CD14-positive monocyte (primary cell): Measurements from ENCODE around the gene TMEM132A. TPM values are rescaled to one million over a fixed set of nuclear protein-coding genes. Genes with fewer than 3 reads are reported as not detected.

ENCODE experiments used
- DNase-seq, 3 donors: peaks; one replicate each; pipeline ENCODE4 v3.0.0-alpha.2; 2011 to 2022
- H2AFZ ChIP-seq: 2 replicates; pipeline ENCODE4 v1.6.0; 2012; ENCODE audit warnings: mild to moderate bottlenecking, low read depth, low read length, inconsistent platforms; ENCODE audit not compliant: insufficient read depth, poor library complexity, severe bottlenecking
- H3K27ac ChIP-seq, 2 donors: 1 replicate in 1 of 2; 2 replicates in 1 of 2; pipeline ENCODE4 v1.5.1; 2012 to 2013; ENCODE audit warnings: low read length in 2 of 2, control low read depth in 1 of 2, inconsistent platforms in 1 of 2, low read depth in 1 of 2, mild to moderate bottlenecking in 1 of 2
- H3K27me3 ChIP-seq, 2 donors: one replicate each; pipeline versions ENCODE4 v1.6.0 to v1.6.1; 2011 to 2013; ENCODE audit warnings: low read length in 2 of 2; ENCODE audit not compliant: control insufficient read depth in 2 of 2, insufficient read depth in 2 of 2
- H3K36me3 ChIP-seq, 2 donors: replicated peaks in 1 of 2; 1 replicate in 1 of 2; 2 replicates in 1 of 2; pipeline versions ENCODE4 v1.5.1 to v1.6.1; 2012 to 2013; ENCODE audit warnings: low read length in 2 of 2, control low read depth in 1 of 2, inconsistent platforms in 1 of 2, mild to moderate bottlenecking in 1 of 2; ENCODE audit not compliant: insufficient read depth in 2 of 2, control insufficient read depth in 1 of 2
- H3K4me1 ChIP-seq, 2 donors: 1 replicate in 1 of 2; 2 replicates in 1 of 2; pipeline versions ENCODE4 v1.5.1 to v1.6.1; 2012 to 2013; ENCODE audit warnings: low read length in 2 of 2, control low read depth in 1 of 2, inconsistent platforms in 1 of 2, mild to moderate bottlenecking in 1 of 2, moderate library complexity in 1 of 2; ENCODE audit not compliant: insufficient read depth in 2 of 2, control insufficient read depth in 1 of 2
- H3K4me2 ChIP-seq: replicated peaks from 2 replicates; pipeline ENCODE3; 2012; ENCODE audit warnings: low read length, moderate library complexity, mild to moderate bottlenecking; ENCODE audit not compliant: poor library complexity, severe bottlenecking; ENCODE audit errors: extremely low read depth
- H3K4me3 ChIP-seq, 3 experiments: fragments of 200-600 bp in 1 of 3; sonication (generic) in 1 of 3; replicated peaks in 1 of 3; 1 replicate in 2 of 3; 2 replicates in 1 of 3; pipeline ENCODE4 v1.5.1; 2011 to 2013; ENCODE audit warnings: low read length in 3 of 3, mild to moderate bottlenecking in 3 of 3, control low read depth in 2 of 3, low read depth in 2 of 3, inconsistent platforms in 1 of 3, moderate library complexity in 1 of 3
- H3K79me2 ChIP-seq: 2 replicates; pipeline ENCODE4 v1.6.0; 2012; ENCODE audit warnings: mild to moderate bottlenecking, control low read depth, inconsistent platforms, low read length, moderate library complexity; ENCODE audit not compliant: insufficient read depth
- H3K9ac ChIP-seq: 2 replicates; pipeline ENCODE4 v1.6.0; 2017; ENCODE audit warnings: low read length, mild to moderate bottlenecking; ENCODE audit not compliant: insufficient read depth, poor library complexity, severe bottlenecking
- H3K9me3 ChIP-seq, 2 donors: replicated peaks in 1 of 2; 1 replicate in 1 of 2; 2 replicates in 1 of 2; pipeline versions ENCODE4 v1.5.1 to v1.6.1; 2012 to 2013; ENCODE audit warnings: low read length in 2 of 2, control low read depth in 1 of 2; ENCODE audit not compliant: control insufficient read depth in 1 of 2, insufficient read depth in 1 of 2
- H4K20me1 ChIP-seq: 2 replicates; pipeline ENCODE4 v1.6.0; 2012; ENCODE audit warnings: mild to moderate bottlenecking, low read length, control low read depth, moderate library complexity; ENCODE audit not compliant: insufficient read depth
- H3K27ac Mint-ChIP-seq, 7 donors: one replicate each; pipeline ENCODE4 v1.8.0; 2020; ENCODE audit warnings: mild to moderate bottlenecking in 7 of 7, mixed read lengths in 7 of 7, moderate library complexity in 6 of 7, inconsistent platforms in 2 of 7
- H3K27me3 Mint-ChIP-seq, 3 donors: one replicate each; pipeline ENCODE4 v1.8.0; 2021 to 2022; ENCODE audit warnings: low read depth in 3 of 3, mild to moderate bottlenecking in 3 of 3, mixed read lengths in 3 of 3, moderate library complexity in 3 of 3, inconsistent platforms in 1 of 3
- H3K36me3 Mint-ChIP-seq, 2 donors: one replicate each; pipeline ENCODE4 v1.8.0; 2020; ENCODE audit warnings: mixed read lengths in 2 of 2, inconsistent platforms in 1 of 2, mild to moderate bottlenecking in 1 of 2
- H3K4me1 Mint-ChIP-seq: one replicate; pipeline ENCODE4 v1.8.0; 2020; ENCODE audit warnings: mild to moderate bottlenecking, mixed read lengths
- H3K4me3 Mint-ChIP-seq, 2 donors: one replicate each; pipeline ENCODE4 v1.8.0; 2020; ENCODE audit warnings: mild to moderate bottlenecking in 2 of 2, mixed read lengths in 2 of 2, moderate library complexity in 1 of 2
- H3K9me3 Mint-ChIP-seq, 7 donors: one replicate each; pipeline ENCODE4 v1.8.0; 2020 to 2022; ENCODE audit warnings: mixed read lengths in 7 of 7, mild to moderate bottlenecking in 6 of 7, moderate library complexity in 6 of 7, inconsistent platforms in 2 of 7
- WGBS: methylation state at CpG from one replicate; pipeline ENCODE4 v1.1.5; 2013; ENCODE audit warnings: missing lambda C conversion rate; ENCODE audit not compliant: insufficient coverage; 5-methylcytosine and 5-hydroxymethylcytosine counted together
- intact Hi-C, 2 donors: fragments of 100-400 bp; cut with micrococcal nuclease; formaldehyde crosslinking; loops; one replicate each; pipeline versions ENCODE4 v1.15.0 to v1.15.1; 2023
- polyA plus RNA-seq, 3 donors: library from polyadenylated mRNA; depleted of rRNA in 1 of 3; unstranded in 2 of 3; stranded (reverse) in 1 of 3; fragments of 300-500 nt in 2 of 3; fragments of >200 nt in 1 of 3; fragmentation: Illumina TruSeq in 2 of 3; gene quantifications; 1 replicate in 2 of 3; 2 replicates in 1 of 3; pipeline ENCODE4 v1.2.3, GENCODE V29; 2012 to 2021
- TF ChIP-seq, protein P1 (sequence below): fragments of 200-600 bp; IDR thresholded peaks from one replicate; pipeline ENCODE4 v1.8.0; 2022; ENCODE audit warnings: antibody characterized with exemption, mild to moderate bottlenecking

Gene TMEM132A
- polyA plus RNA-seq, 3 donors = 0.01 to 0.31 (median 0.21) TPM

DNA sequence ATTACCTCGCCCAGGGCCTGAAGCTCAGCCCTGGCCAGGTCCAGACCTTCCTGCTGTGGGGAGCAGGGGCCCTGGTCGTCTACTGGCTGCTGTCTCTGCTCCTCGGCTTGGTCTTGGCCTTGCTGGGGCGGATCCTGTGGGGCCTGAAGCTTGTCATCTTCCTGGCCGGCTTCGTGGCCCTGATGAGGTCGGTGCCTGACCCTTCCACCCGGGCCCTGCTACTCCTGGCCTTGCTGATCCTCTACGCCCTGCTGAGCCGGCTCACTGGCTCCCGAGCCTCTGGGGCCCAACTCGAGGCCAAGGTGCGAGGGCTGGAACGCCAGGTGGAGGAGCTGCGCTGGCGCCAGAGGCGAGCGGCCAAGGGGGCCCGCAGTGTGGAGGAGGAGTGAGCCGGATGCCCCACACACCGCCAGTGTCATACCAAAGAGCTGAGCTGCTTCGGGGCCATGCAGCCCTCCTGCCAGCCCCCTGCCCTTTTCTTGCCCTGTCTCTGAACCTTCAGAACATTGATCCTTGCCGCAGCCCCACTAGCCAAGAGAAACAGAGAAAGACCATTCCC lies 2.4 kb upstream of the TMEM132A start:
- no peak overlapping the region for H3K9ac ChIP-seq
- H3K27ac ChIP-seq = no peak overlapping the region
- peaks cover 25 to 38% of the 10 kb centered on the region in 2 donors for H3K27me3 ChIP-seq
- peaks cover 13% of the 10 kb centered on the region for H4K20me1 ChIP-seq
- peaks cover 0 to 9% of the 10 kb centered on the region in 2 donors for H3K9me3 ChIP-seq
- intact Hi-C loops = no loop called here
- no peak overlapping the region for H3K27ac Mint-ChIP-seq
- H3K36me3 Mint-ChIP-seq = peaks cover 40 to 46% of the 10 kb centered on the region in 2 donors
- H3K27me3 Mint-ChIP-seq = peaks cover 34 to 46% (median 40%) of the 10 kb centered on the region in 3 donors
- H3K4me3 ChIP-seq = no peak overlapping the region
- peaks cover 45% of the 10 kb centered on the region in 2 donors for H3K4me1 ChIP-seq
- WGBS = 98% methylated on average over 23 of the region's 23 CpGs
- peaks cover 30 to 39% of the 10 kb centered on the region in 2 donors for H3K36me3 ChIP-seq
- DNase-seq = no peak
- TF ChIP-seq, protein P1, sequence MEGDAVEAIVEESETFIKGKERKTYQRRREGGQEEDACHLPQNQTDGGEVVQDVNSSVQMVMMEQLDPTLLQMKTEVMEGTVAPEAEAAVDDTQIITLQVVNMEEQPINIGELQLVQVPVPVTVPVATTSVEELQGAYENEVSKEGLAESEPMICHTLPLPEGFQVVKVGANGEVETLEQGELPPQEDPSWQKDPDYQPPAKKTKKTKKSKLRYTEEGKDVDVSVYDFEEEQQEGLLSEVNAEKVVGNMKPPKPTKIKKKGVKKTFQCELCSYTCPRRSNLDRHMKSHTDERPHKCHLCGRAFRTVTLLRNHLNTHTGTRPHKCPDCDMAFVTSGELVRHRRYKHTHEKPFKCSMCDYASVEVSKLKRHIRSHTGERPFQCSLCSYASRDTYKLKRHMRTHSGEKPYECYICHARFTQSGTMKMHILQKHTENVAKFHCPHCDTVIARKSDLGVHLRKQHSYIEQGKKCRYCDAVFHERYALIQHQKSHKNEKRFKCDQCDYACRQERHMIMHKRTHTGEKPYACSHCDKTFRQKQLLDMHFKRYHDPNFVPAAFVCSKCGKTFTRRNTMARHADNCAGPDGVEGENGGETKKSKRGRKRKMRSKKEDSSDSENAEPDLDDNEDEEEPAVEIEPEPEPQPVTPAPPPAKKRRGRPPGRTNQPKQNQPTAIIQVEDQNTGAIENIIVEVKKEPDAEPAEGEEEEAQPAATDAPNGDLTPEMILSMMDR = no peak
- peaks cover 28% of the 10 kb centered on the region for H3K79me2 ChIP-seq
- peaks cover 0 to 10% (median 4%) of the 10 kb centered on the region in 7 donors for H3K9me3 Mint-ChIP-seq
- peak overlapping the region in 1 of 2 donors; percentile 36 for H3K4me3 Mint-ChIP-seq
- peaks cover 43% of the 10 kb centered on the region for H3K4me1 Mint-ChIP-seq
- H3K4me2 ChIP-seq = no peak overlapping the region
- H2AFZ ChIP-seq = no peak overlapping the region

DNA sequence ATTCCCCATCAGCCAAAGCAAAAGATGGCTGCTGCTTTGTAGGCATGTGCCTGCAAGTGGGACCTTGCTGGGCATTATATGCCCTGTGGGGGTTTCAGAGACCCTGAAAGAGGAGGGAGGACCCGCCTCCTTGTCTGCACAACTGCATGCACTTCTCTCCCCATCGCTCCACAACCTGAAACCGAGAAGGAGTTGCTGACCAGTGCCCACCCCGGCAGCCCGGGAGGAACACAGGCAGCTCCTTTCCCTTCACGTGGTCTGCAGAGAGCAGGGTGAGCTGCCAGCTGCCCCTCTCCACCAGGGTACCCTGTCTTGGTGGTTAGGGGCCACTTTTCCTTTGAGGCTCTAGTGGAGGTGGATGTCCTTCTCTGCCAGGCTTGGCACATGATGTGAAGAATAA lies 1.4 kb upstream of the TMEM132A start:
- peaks cover 17% of the 10 kb centered on the region for H3K79me2 ChIP-seq
- no peak overlapping the region for H3K4me2 ChIP-seq
- peaks cover 25 to 44% of the 10 kb centered on the region in 2 donors for H3K27me3 ChIP-seq
- no CpG with 5 or more reads among the region's 6 CpGs for WGBS
- Mint-ChIP-seq H3K27me3 (peaks cover 41 to 56% (median 50%) of the 10 kb centered on the region in 3 donors), H3K9me3 (peaks cover 0 to 10% (median 4%) of the 10 kb centered on the region in 7 donors), H3K36me3 (peaks cover 40 to 43% of the 10 kb centered on the region in 2 donors), H3K27ac (no peak overlapping the region), H3K4me1 (peaks cover 33% of the 10 kb centered on the region), H3K4me3 (peak overlapping the region in 1 of 2 donors; percentile 83)
- H2AFZ ChIP-seq = no peak overlapping the region
- peaks cover 39% of the 10 kb centered on the region in 2 donors for H3K4me1 ChIP-seq
- TF ChIP-seq, protein P1 = no peak
- H3K9ac ChIP-seq = no peak overlapping the region
- peaks cover 0 to 9% of the 10 kb centered on the region in 2 donors for H3K9me3 ChIP-seq
- intact Hi-C loops = no loop called here
- DNase-seq = no peak
- no peak overlapping the region for H3K4me3 ChIP-seq
- H3K36me3 ChIP-seq = peaks cover 30 to 39% of the 10 kb centered on the region in 2 donors
- H4K20me1 ChIP-seq = peaks cover 13% of the 10 kb centered on the region
- H3K27ac ChIP-seq = no peak overlapping the region
